Glomerular visceral epithelial cell (primary cell): ENCODE results near the gene LMNB1.
A peak's percentile ranks its signal among the peaks of the same experiment; 100 is the strongest.
"Not testable (repeated sequence)": the region's sequence is repeated elsewhere in the genome, so short reads cannot be mapped to it uniquely, and the experiment has no call there.

Source experiments
- DNase-seq: peaks from one replicate; pipeline ENCODE4 v3.0.0-alpha.2; 2016; ENCODE audit errors: extremely low spot score

Gene LMNB1

GRCh38 chr5:126778675-126779403 is 1.9 kb downstream of the LMNB1 start:
- DNase-seq = no peak

GRCh38 chr5:126780165-126780827 is 3.4 kb downstream of the LMNB1 start:
- DNase-seq = peak; percentile 68

GRCh38 chr5:126788409-126788808 is 11.5 kb downstream of the LMNB1 start:
- not testable (repeated sequence) for DNase-seq

GRCh38 chr5:126793097-126793496 is 16.2 kb downstream of the LMNB1 start:
- DNase-seq = no peak

- not testable (repeated sequence) for DNase-seq
Measured at GRCh38 chr5:126793648-126794047, 16.7 kb downstream of the LMNB1 start.

GRCh38 chr5:126794157-126794828 is 17.4 kb downstream of the LMNB1 start:
- DNase-seq = no peak

- DNase-seq = no peak
Measured at GRCh38 chr5:126799780-126800179, 22.8 kb downstream of the LMNB1 start.

- DNase-seq = no peak
Measured at GRCh38 chr5:126801174-126801991, 24.4 kb downstream of the LMNB1 start.

- DNase-seq = peak; percentile 31
Measured at GRCh38 chr5:126801992-126802294, 25.0 kb downstream of the LMNB1 start.

- DNase-seq = no peak
Measured at GRCh38 chr5:126805063-126805462, 28.1 kb downstream of the LMNB1 start.

- peak; percentile 52 for DNase-seq
Measured at GRCh38 chr5:126808521-126808988, 31.6 kb downstream of the LMNB1 start.

GRCh38 chr5:126809916-126810315 is 33.0 kb downstream of the LMNB1 start:
- DNase-seq = no peak

- DNase-seq = no peak
Measured at GRCh38 chr5:126810596-126811380, 33.9 kb downstream of the LMNB1 start.

GRCh38 chr5:126811515-126812198 is 34.7 kb downstream of the LMNB1 start:
- no peak for DNase-seq

- no peak for DNase-seq
Measured at GRCh38 chr5:126812199-126812570, 35.2 kb downstream of the LMNB1 start.

GRCh38 chr5:126813799-126814198 is 36.9 kb downstream of the LMNB1 start:
- not testable (repeated sequence) for DNase-seq

GRCh38 chr5:126814721-126815404 is 37.9 kb downstream of the LMNB1 start:
- no peak for DNase-seq

- no peak for DNase-seq
Measured at GRCh38 chr5:126816649-126817048, 39.7 kb downstream of the LMNB1 start.

- no peak for DNase-seq
Measured at GRCh38 chr5:126818736-126819135, 41.8 kb downstream of the LMNB1 start.

GRCh38 chr5:126819253-126819652 is 42.3 kb downstream of the LMNB1 start:
- no peak for DNase-seq
